A673 (cell line): ENCODE data around the gene HIGD1A.

Source experiments
- EZH2 ChIP-seq: fragments of 200-600 bp; sonication (generic); IDR thresholded peaks from 2 replicates; pipeline ENCODE4 v1.6.1; 2017; ENCODE audit warnings: borderline replicate concordance, low read depth, mild to moderate bottlenecking, mixed read lengths, antibody characterized with exemption, low read length; ENCODE audit not compliant: poor library complexity, severe bottlenecking
- TF ChIP-seq, protein P1 (sequence below): fragments of 300-800, 200-600 bp; sonication (generic); conservative IDR thresholded peaks from 2 replicates; pipeline ENCODE4 v1.5.1; 2017; ENCODE audit warnings: low read depth, mild to moderate bottlenecking, antibody characterized with exemption, low read length, moderate library complexity, mixed read lengths

- no peak for TF ChIP-seq EZH2
- TF ChIP-seq, protein P1, sequence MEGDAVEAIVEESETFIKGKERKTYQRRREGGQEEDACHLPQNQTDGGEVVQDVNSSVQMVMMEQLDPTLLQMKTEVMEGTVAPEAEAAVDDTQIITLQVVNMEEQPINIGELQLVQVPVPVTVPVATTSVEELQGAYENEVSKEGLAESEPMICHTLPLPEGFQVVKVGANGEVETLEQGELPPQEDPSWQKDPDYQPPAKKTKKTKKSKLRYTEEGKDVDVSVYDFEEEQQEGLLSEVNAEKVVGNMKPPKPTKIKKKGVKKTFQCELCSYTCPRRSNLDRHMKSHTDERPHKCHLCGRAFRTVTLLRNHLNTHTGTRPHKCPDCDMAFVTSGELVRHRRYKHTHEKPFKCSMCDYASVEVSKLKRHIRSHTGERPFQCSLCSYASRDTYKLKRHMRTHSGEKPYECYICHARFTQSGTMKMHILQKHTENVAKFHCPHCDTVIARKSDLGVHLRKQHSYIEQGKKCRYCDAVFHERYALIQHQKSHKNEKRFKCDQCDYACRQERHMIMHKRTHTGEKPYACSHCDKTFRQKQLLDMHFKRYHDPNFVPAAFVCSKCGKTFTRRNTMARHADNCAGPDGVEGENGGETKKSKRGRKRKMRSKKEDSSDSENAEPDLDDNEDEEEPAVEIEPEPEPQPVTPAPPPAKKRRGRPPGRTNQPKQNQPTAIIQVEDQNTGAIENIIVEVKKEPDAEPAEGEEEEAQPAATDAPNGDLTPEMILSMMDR, result no peak
Observed at GRCh38 chr3:42838571-42838970, 34.3 kb upstream of the HIGD1A start.
